Measurements from ENCODE around the gene CBLL2.
"Not testable (repeated sequence)": the region's sequence is repeated elsewhere in the genome, so short reads cannot be mapped to it uniquely, and the experiment has no call there.

The CBLL2 gene, protein sequence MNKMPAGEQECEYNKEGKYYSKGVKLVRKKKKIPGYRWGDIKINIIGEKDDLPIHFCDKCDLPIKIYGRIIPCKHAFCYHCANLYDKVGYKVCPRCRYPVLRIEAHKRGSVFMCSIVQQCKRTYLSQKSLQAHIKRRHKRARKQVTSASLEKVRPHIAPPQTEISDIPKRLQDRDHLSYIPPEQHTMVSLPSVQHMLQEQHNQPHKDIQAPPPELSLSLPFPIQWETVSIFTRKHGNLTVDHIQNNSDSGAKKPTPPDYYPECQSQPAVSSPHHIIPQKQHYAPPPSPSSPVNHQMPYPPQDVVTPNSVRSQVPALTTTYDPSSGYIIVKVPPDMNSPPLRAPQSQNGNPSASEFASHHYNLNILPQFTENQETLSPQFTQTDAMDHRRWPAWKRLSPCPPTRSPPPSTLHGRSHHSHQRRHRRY

DNA sequence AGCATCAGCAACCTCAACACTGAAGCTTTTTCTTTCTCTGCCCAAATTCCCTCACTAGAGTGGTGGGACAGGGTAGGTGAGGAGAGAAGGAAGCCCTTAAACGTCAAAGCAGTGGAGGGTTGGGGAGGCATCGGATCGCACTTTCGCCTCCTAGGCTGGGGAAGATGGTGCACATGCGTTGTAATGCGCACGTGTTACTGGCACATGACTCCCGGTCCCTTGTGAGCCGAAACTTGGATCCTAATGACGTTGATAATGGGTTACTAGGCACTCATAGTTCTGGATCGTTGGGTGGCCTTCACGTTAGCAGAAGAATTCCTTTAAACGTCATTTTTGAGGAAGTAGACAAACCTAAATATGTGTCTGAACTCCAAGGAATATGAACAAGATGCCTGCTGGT, at the start of gene CBLL2:
Gene CBLL2 (plus strand): TSS at position 301 of the 400 bp plus-strand sequence. CDS start 79 bp downstream, at position 380.
- no peak for FAIRE-seq

DNA sequence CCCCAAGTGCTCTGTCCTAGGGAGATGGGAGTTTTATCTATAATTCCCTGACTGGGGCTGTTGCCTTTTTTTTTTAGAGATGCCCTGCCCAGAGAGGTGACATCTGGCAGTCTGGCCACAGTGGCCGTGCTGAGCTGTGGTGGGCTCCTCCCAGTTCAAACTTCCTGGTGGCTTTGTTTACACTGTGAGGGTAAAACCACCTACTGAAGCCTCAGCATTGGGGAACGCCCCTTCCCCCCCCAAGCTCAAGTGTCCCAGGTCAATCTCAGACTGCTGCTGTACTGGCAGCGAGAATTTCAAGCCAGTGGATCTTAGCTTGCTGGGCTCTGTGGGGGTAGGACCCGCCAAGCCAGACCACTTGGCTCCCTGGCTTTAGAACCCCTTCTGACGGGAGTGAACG, 38.3 kb upstream of the CBLL2 start:
- FAIRE-seq = no peak

DNA sequence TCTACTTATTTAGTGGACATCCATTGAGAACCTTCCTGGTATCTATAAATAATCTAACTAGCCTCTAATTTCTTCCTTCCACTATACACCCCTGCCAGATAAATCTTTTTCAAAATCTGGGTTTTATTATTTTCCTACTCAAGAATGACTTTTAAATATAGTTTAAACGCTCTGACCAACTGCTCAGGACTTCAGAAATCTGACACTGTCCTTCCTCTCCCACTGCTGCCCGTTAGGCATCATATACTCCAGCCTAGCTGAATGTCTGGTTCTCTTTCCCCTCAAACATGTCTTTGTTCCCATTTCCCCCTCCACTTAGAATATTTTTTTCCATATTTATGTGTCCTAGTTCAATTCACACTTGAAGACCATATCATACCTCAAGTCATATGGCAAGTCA, 35.2 kb upstream of the CBLL2 start:
- FAIRE-seq = no peak

DNA sequence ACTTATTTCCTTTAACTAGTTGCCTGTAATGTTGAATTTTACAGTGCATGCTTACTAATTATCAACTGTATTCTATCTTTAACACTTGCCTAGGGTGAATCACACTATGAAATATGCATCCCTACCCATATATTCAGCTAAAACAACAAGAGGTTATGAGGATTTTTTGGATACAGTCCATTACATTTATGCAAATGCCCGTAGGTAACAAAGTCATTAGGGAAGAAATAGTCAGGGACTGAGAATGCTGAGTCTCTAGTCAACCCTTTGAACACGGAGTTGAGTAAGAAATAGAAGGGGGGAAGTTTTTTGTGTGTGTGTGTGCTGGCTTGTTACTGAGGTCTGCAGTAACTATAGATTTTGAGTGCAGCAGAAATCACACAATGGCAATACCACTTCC, 26.1 kb upstream of the CBLL2 start:
- FAIRE-seq = no peak

DNA sequence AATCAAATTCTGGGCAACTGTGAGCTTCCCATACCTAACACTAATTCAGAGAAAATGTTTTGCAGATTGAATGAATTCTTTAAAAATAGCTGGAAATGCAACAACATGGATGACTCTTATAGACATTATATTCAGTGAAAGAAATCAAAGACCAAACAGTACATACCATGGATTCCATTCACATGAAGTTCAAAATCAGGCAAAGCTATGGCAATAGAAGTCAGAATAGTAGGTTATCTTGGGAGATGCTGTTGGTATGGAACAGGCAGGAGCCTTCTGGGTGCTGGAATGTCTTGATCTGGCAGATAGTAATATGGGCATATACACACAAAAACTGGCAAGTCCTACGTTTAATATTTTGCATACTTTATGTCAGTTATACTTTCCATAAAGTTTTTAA, 25.5 kb upstream of the CBLL2 start:
- no peak for FAIRE-seq

DNA sequence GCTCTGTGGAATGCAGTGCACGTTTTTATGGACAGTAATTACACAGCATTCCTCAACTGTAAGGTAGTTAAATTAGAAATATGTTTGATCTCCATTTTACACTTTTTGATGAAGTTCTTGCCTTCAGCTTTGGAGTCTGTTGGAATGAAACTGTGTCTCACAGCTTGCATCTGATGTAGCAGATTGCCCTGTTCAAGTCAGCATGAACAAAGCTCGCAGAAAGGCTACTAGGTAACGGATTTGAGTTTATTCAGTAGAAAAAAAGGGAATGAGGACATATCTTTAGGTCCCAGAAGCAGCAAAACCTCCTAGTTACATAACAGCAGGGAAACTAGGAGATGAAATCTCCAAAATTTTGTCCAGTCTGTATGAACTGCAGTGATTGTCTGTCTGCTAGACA, 24.3 kb upstream of the CBLL2 start:
- no peak for FAIRE-seq

DNA sequence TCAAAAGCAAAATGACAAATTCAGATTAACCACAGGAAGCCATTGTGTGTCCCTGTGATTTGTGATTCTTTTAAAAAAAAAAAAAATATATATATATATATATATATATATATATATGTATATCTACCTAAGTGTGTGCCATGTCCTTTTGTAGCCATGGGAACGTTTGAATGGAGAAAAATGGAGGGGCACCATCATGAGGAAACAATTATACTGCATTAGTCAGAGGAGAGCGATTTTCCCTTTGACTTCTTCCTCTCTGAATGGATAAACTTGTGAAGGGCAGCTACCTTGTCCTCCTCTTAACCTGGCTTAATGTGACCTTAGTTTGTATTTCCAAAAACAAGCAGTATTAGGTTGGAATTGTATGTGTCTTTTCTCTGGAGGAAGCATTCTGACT, 23.3 kb upstream of the CBLL2 start:
- FAIRE-seq = no peak

DNA sequence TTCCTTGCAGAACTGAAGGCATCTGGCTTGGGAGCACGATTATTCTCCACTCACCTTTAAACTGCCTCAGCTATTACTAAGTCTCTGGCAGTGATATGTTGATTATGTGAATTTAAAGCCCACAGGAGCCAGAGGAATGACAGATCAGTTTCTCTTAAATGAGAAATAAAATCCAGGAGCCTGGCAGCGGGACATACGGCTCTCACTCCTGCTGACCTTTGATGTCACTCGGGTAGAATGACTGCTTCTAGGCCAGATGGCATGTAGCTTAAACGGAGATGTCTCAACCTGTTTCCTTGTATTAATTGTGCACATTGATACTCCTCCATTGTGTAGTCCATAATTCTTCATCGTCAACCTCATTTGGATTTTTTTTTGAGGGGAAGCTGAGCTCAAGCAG, 4.0 kb upstream of the CBLL2 start:
- FAIRE-seq = no peak

DNA sequence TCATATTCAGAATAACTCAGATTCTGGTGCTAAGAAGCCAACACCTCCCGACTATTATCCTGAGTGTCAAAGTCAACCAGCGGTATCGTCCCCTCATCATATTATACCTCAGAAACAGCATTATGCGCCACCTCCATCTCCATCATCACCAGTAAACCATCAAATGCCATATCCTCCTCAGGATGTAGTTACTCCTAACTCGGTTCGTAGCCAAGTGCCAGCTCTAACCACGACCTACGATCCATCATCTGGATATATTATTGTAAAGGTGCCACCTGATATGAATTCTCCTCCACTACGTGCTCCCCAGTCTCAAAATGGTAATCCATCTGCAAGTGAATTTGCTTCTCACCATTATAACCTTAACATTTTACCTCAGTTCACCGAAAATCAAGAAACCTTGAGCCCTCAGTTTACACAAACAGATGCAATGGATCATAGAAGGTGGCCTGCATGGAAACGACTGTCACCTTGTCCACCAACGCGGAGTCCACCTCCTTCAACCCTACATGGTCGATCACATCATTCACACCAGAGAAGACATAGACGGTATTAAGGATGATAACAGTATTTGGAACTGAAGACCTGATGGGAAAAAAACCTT, 1.1 kb downstream of the CBLL2 start:
- no peak for FAIRE-seq

DNA sequence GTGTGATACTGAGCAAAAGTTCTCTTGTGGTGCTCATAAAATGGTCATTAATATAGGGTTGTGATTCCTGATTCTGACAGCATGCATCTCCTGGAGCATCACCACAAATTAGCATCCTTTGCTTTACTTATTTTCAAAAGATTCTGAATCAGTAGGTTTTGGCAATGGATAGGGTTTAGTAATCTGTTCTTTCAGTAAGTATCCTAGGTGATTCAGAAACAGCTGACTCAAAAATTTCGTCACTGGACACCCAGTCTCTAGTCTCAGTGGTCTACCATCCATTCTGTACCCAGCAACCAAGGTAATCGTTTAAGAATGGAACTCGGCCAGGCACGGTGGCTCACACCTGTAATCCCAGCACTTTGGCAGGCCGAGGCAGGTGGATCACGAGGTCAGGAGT, 4.1 kb downstream of the CBLL2 start:
- FAIRE-seq = no peak

DNA sequence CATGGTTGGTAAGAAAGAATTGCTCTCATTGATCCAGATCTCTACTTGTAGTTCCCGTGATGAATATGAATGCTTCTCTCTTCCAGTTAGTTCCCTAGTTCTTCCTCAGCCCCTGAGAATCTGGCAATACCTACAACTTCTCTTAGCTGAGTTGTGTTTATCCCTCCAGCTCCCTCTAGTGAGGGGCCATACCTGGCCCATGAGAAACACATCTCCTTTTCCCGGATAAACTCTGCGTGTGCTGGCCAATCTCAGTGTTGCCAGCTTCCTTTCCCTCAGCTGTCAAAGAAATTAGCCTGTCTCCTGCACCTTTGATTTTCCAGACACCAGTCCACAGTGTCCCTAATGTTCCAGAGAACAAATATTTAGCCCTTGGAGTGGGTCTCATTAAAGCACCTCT, 5.7 kb downstream of the CBLL2 start:
- FAIRE-seq = no peak

DNA sequence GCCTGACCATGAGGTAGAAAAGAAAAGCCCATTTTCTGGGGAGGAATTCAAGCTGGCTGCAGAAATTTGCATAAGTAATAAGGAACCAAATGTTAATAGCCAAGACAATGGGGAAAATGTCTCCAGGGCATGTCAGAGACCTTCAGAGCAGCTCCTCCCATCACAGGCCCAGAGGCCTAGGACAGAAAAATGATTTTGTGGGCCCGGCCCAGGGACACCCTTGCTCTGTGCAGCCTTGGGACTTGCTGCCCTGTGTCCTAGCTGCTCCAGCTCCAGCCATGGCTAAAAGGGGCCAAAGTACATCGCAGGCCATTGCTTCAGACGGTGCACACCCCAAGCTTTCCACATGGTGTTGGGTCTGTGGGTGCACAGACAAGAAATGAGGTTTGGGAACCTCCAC, 16.5 kb downstream of the CBLL2 start:
- not testable (repeated sequence) for FAIRE-seq

DNA sequence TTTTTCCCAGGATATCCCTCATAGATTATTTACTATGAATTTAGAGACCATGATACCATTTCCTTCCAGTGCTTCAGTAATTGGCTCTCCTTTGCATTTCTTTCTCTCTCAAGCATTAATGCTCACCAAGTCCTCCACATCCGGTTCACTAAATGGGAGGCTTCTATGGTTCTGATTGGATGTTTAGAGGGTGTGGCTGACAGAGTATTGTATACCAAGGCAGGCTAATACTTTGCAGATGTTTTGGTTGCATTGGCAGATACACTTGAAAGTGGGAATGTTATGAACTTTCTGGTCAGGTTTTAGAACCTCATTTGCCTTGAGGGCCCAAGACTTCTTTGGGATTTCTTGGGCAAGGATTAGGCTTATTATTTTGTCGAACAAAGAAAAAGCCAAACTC, 24.2 kb downstream of the CBLL2 start:
- no peak for FAIRE-seq

DNA sequence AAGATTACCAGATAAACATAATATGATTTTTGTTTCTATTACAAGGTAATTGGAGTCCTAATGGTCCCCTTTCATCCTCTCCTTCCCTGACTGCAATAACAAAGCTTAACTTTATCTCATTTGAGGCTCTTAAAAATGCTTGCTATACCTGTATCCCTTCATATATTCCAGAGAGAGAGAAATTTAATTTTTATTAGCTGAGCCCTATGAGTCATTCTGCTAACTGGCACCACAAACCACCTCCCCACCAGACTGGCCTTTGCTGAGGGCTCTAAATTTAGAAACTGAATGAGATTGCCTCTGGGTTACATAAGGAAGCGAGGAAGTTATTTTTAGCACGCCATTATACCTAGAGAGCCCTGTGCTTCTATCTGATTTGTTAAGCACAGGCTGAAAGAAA, 27.4 kb downstream of the CBLL2 start:
- no peak for FAIRE-seq

DNA sequence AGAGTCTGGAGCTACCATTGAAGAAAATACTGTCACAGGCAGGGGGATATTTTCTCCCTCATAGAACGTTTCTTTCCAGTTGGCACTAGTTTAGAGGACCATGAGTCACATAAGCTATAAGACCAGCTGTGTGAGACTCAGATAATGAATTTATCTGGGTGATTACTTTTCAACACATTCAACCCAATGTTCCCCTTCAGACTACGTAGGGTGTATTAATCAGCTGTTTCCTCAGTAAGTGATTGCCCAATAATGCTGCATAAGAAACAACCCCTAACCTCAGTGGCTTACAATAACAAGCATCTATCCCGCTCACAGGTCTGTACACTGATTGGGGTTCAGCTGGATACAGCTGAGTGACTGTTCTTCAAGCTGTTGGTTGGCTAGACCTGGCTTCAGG, 38.1 kb downstream of the CBLL2 start:
- FAIRE-seq = no peak

DNA sequence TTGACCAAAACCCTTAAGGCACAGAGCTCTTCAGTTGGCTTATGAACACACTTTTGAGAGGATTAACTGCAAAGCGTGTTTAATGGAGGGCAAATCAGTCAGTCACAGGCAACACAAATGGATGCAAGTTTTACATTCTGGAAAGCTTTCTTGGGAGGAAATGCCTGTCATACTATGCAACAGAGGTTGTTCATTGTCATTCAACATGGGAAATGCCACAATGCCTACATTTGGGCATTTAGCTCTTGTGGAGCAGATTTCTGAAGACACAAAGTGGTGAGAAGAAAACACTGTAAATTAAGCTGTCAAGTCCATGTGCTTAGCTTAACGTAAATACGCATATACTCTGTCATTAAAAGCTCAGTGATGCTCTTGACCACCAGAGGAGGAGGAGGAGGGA, 41.1 kb downstream of the CBLL2 start:
- no peak for FAIRE-seq

DNA sequence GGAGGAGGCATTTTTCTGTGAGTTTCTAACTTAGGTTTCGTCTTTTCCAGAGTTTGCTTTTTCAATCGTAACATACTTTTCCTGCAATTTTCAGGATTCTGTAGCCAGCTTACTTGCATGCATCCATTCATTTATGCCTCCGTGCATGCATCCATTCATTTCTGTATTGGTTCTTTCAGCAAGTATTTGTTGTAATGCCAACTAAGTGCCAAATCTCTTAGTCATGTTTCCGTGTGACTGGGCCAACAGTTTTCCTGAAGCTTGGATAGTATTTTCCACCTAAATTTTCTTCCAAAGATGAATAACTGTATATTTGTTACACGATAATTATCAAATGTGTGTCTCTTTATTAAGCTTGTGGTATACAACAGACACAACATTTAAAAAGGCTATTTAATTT, 41.5 kb downstream of the CBLL2 start:
- no peak for FAIRE-seq

DNA sequence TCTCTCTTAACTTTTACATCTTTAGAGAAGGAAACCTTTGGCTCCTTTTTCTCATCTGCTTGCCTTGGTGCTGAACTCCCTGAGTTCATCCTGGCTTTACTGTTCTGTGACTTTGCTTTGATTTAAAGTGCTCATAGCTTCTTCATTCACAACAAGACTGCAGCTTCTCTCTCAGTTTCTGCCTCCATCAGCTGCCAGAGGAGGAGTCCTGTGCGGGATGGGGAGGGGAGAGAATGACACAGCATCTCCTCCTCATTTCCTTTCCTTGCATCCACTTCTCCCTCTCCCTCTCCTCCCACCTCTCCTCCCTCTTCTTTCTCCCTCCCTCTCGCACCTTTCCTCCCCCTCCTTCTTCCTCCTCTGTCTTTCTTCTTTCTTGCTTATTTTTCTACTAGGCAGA, 42.0 kb downstream of the CBLL2 start:
- no peak for FAIRE-seq

DNA sequence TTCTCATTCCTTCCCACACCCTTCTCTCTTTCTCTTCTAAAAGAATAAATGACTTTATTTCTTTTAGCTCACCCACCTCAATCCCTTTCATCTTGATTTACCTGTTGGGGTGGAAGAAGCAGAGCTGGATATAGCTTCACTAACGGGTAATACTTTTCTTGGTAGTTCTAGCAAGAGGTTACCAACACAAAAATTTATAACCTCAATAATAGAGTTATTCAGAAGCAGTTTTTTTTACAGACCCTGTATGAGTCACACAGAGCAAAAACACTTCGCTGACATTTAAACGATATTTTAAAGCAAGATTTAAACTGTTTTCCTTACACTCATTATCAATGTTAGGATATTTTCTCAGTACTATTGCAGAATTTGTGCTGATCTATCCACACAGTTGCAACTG, 42.4 kb downstream of the CBLL2 start:
- no peak for FAIRE-seq

DNA sequence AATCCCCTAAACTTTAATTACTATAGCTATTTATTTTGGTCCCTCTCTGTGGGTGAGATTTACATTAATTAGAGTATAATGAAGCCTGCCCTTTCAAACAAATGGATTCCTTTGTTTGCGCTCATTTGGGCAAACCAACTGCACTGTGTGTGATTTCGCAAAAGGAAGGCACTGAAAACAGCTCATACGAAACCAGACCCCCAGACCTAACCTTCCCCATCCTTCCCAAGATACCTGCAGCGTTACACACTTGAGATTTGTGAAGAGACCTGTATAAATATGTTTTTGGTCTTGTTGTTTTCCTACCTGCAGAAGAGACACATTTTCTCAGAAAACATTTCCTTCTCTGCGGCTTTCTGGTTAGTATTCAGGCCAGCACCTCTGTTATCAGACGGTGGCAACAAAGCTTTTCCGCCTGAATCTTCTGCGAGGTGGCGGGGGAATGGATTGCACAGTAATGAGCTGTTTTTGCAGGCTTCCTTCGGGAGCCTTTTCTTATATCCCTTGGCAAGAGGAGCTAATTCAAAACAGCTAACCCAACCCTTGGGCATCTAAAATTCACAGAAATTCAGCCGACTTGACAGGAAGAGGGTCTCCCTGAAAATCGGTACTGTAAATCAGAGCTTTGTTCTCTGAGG, 47.6 kb downstream of the CBLL2 start:
- FAIRE-seq = no peak

DNA sequence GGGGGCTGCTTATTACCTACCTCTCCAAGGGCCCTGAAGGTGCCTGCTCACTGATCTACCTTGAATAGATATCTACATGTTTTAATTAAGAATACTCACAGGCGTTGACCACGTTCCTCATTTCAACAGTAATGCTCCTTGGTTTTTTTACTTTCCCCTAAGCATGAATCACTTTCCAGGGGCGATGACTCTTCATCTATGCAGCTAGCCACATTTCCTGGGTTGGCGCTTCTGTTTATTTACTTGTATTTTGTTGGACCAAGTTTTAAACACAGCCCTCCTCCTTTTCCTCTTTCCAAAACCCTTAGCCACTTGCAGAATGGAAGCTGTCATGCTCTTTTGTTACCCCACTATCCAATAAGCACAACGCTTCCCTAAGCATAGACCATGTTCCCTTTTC, 50.8 kb downstream of the CBLL2 start:
- no peak for FAIRE-seq

Data from A204.1 (cell line).